Measurements from ENCODE around the gene LTO1.
"Not testable (repeated sequence)": the region's sequence is repeated elsewhere in the genome, so short reads cannot be mapped to it uniquely, and the experiment has no call there.

LTO1 gene

DNA sequence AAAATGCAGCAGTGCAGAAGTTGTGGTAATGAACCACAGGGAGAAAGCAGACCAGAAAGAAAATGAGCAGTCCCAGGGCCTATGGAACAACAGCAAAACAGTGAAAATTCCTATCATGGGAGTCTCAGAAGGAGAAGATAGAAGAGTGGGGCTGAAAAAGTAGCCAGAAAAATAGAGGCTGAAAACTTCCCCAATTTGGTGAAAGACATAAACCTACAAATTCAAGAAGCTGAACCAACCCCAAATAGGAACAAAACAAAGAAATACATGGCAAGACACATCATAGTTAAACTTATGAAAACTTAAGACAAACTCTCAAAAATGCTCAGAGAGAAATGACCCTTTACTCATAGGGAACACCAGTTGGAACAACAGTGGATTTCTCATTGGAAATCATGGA lies 17.3 kb upstream of the LTO1 start:
- Histone ChIP-seq H3K4me1 (ENCODE audit: insufficient read depth, poor library complexity, severe bottlenecking) (peaks cover 7% of the 10 kb centered on the region), H3K4me3 (ENCODE audit: severe bottlenecking) (no peak overlapping the region), H3K36me3 (ENCODE audit: low read depth) (no peaks in the 10 kb centered on the region), H3K9me3 (ENCODE audit: severe bottlenecking) (no peaks in the 10 kb centered on the region), H3K27ac (ENCODE audit: poor library complexity, severe bottlenecking) (no peak overlapping the region), H3K27me3 (ENCODE audit: insufficient read depth, poor library complexity, severe bottlenecking) (no peaks in the 10 kb centered on the region)
- DNase-seq (ENCODE audit: low spot score) (no peak), ATAC-seq (ENCODE audit: low read depth) (no peak)
- TF ChIP-seq, protein P1, sequence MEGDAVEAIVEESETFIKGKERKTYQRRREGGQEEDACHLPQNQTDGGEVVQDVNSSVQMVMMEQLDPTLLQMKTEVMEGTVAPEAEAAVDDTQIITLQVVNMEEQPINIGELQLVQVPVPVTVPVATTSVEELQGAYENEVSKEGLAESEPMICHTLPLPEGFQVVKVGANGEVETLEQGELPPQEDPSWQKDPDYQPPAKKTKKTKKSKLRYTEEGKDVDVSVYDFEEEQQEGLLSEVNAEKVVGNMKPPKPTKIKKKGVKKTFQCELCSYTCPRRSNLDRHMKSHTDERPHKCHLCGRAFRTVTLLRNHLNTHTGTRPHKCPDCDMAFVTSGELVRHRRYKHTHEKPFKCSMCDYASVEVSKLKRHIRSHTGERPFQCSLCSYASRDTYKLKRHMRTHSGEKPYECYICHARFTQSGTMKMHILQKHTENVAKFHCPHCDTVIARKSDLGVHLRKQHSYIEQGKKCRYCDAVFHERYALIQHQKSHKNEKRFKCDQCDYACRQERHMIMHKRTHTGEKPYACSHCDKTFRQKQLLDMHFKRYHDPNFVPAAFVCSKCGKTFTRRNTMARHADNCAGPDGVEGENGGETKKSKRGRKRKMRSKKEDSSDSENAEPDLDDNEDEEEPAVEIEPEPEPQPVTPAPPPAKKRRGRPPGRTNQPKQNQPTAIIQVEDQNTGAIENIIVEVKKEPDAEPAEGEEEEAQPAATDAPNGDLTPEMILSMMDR (IDR thresholded peaks at IDR 0.05; ENCODE audit: poor library complexity, severe bottlenecking) = no peak

DNA sequence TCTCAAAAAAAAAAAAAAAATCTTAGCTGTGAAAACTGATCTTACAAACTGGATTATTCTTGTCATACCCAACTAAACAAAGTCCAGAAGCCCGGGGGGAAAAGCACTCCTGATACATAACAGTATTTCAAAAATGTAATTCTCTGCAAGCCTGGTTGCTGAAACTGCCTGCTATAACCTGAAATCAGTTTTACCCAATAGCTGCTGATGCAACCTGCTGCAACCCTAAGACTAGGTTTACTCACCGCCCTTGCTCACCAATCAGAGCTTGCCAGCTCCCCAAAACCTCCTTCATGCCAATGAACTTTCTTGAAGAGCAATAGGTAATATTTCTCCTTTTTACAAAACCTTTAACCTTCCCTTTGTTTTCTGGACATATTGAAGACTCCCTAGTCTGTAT lies 16.3 kb upstream of the LTO1 start:
- ATAC-seq (ENCODE audit: low read depth) (no peak), DNase-seq (ENCODE audit: low spot score) (no peak)
- TF ChIP-seq, protein P1 (IDR thresholded peaks at IDR 0.05; ENCODE audit: poor library complexity, severe bottlenecking) = no peak
- Histone ChIP-seq H3K4me3 (ENCODE audit: severe bottlenecking) (no peak overlapping the region), H3K36me3 (ENCODE audit: low read depth) (no peaks in the 10 kb centered on the region), H3K27ac (ENCODE audit: poor library complexity, severe bottlenecking) (no peak overlapping the region), H3K9me3 (ENCODE audit: severe bottlenecking) (no peaks in the 10 kb centered on the region), H3K4me1 (ENCODE audit: insufficient read depth, poor library complexity, severe bottlenecking) (peaks cover 7% of the 10 kb centered on the region), H3K27me3 (ENCODE audit: insufficient read depth, poor library complexity, severe bottlenecking) (no peaks in the 10 kb centered on the region)

DNA sequence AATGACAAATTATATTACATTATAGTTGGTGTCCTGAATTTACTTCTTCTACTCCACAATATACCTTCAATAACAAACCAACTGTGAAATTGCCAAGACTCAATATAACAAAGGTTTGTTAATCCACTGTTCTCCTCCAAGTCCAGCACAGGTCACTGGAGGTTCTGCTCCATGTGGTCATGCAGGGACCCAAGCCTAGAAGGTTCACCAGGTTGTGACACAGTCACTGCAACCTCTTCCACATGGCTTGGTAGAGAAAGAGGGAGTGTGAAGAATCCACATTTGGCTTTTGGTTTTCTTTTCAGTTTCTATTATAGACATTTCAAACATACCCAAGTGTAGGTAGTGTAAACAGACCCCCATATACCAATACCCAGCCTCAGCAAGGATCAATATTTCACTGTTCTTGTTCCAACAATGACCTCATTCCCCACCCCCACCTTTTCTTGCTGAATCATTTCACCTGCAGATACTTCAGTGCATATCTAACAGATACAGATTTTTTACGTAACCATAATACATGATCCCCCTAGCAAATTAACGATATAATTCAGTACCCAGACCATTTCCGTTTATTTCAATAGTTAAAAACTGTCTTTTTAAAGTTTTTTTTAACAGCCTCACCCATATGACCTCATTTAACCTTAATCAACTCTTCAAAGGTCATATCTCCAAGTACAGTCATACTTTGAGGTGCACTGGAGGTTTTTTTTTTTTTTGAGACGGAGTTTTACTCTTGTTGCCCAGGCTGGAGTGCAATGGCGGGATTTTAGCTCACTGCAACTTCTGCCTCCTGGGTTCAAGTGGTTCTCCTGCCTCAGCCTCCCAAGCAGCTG lies 14.5 kb upstream of the LTO1 start:
- peaks cover 7% of the 10 kb centered on the region for H3K4me1 ChIP-seq (ENCODE audit: insufficient read depth, poor library complexity, severe bottlenecking)

DNA sequence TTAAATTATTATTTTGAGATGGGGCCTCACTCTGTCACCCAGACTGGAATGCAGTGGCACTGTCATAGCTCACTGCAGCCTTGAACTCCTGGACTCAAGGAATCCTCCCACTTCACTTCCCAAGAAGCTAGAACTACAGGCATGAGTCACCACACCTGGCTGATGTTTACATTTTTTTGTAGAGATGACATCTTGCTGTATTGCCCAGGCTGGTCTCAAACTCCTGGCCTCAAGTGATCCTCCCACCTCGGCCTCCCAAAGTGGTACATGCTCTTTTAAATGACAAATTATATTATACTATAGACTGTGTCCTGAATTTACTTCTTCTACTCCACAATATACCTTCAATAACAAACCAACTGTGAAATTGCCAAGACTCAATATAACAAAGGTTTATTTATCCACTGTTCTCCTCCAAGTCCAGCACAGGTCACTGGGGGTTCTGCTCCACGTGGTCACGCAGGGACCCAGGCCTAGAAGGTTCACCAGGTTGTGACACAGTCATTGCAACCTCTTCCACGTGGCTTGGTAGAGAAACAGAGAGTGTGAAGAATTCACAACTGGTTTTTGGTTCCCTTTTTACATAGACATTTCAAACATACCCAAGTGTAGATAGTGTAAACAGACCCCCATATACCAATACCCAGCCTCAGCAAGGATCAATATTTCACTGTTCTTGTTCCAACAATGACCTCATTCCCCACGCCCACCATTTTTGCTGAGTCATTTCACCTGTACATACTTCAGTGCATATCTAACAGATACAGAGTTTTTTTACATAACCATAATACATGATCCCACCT lies 13.0 kb upstream of the LTO1 start:
- peak; percentile 35; the same call in 1 of the 3 replicates for ATAC-seq (ENCODE audit: low read depth)
- H3K27me3 ChIP-seq (ENCODE audit: insufficient read depth, poor library complexity, severe bottlenecking); H3K4me3 ChIP-seq (ENCODE audit: severe bottlenecking); H3K4me1 ChIP-seq (ENCODE audit: insufficient read depth, poor library complexity, severe bottlenecking); H3K36me3 ChIP-seq (ENCODE audit: low read depth); H3K9me3 ChIP-seq (ENCODE audit: severe bottlenecking); H3K27ac ChIP-seq (ENCODE audit: poor library complexity, severe bottlenecking); DNase-seq (ENCODE audit: low spot score): not testable (repeated sequence)

More for the DNA sequence above, 14.5 kb upstream of the LTO1 start:
- Histone ChIP-seq H3K27ac (ENCODE audit: poor library complexity, severe bottlenecking) (no peak overlapping the region), H3K9me3 (ENCODE audit: severe bottlenecking) (no peaks in the 10 kb centered on the region), H3K27me3 (ENCODE audit: insufficient read depth, poor library complexity, severe bottlenecking) (no peaks in the 10 kb centered on the region), H3K4me3 (ENCODE audit: severe bottlenecking) (no peak overlapping the region), H3K36me3 (ENCODE audit: low read depth) (no peaks in the 10 kb centered on the region)
- DNase-seq (ENCODE audit: low spot score) (no peak), ATAC-seq (ENCODE audit: low read depth) (no peak)
- TF ChIP-seq, protein P1 (IDR thresholded peaks at IDR 0.05; ENCODE audit: poor library complexity, severe bottlenecking) = no peak

GRCh38 chr11:69686856-69687255 lies 11.7 kb upstream of the LTO1 start:
- ATAC-seq (ENCODE audit: low read depth) (no peak), DNase-seq (ENCODE audit: low spot score) (no peak)
- H3K9me3 ChIP-seq (ENCODE audit: severe bottlenecking) = no peaks in the 10 kb centered on the region
- peaks cover 7% of the 10 kb centered on the region for H3K4me1 ChIP-seq (ENCODE audit: insufficient read depth, poor library complexity, severe bottlenecking)
- H3K36me3 ChIP-seq (ENCODE audit: low read depth) = no peaks in the 10 kb centered on the region
- H3K27me3 ChIP-seq (ENCODE audit: insufficient read depth, poor library complexity, severe bottlenecking) = no peaks in the 10 kb centered on the region
- no peak overlapping the region for H3K4me3 ChIP-seq (ENCODE audit: severe bottlenecking)
- H3K27ac ChIP-seq (ENCODE audit: poor library complexity, severe bottlenecking) = no peak overlapping the region
- TF ChIP-seq, protein P1 (IDR thresholded peaks at IDR 0.05; ENCODE audit: poor library complexity, severe bottlenecking) = no peak
